ENCODE measurements around the gene SCGB1D2. TPM values are rescaled to one million over a fixed set of nuclear protein-coding genes. Genes with fewer than 3 reads are reported as not detected.
"Not testable (repeated sequence)": the region's sequence is repeated elsewhere in the genome, so short reads cannot be mapped to it uniquely, and the experiment has no call there.

SCGB1D2 gene, protein sequence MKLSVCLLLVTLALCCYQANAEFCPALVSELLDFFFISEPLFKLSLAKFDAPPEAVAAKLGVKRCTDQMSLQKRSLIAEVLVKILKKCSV
- polyA plus RNA-seq: not detected

DNA sequence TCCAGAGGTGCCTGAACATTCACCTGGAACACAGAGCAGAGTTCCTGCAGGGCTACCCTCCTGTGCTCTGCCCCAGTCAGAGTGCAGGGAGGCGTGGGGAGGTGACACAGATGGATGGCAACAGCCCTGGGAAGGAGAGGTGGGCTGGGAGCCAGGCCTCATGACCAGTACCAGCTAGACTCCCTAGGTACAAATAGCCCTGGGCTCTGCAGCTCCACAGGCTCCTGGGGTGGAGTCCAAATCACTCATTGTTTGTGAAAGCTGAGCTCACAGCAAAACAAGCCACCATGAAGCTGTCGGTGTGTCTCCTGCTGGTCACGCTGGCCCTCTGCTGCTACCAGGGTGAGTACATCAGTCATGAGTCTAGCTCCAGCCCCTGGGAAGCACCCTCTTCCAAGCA, at the start of gene SCGB1D2:
TSS of gene SCGB1D2 (plus strand) at position 219 of the 400 bp plus-strand sequence. CDS start at position 288, 69 bp downstream.
- Histone ChIP-seq H3K9me3 (ENCODE audit: control insufficient read depth in 2 of 2, insufficient read depth in 1 of 2, low read depth in 1 of 2, low read length in 1 of 2) (no peaks in the 10 kb centered on the region), H3K27ac (ENCODE audit: low read depth in 2 of 2, low read length in 1 of 2) (no peak within 1 kb of the TSS), H3K27me3 (ENCODE audit: control insufficient read depth in 1 of 2, insufficient read depth in 2 of 2, low read length in 2 of 2) (no peaks in the 10 kb centered on the region), H3K4me3 (ENCODE audit: low read depth in 1 of 2, low read length in 2 of 2) (no peak within 1 kb of the TSS), H3K4me1 (ENCODE audit: control insufficient read depth in 2 of 2, insufficient read depth in 2 of 2, low read length in 1 of 2) (peaks cover 0 to 6% of the 10 kb centered on the region in 2 donors), H3K36me3 (ENCODE audit: control insufficient read depth in 2 of 2, insufficient read depth in 2 of 2, low read length in 1 of 2) (no peaks in the 10 kb centered on the region)
- 6 to 17% methylated on average over 3 of the region's 3 CpGs for WGBS, 2 donors

DNA sequence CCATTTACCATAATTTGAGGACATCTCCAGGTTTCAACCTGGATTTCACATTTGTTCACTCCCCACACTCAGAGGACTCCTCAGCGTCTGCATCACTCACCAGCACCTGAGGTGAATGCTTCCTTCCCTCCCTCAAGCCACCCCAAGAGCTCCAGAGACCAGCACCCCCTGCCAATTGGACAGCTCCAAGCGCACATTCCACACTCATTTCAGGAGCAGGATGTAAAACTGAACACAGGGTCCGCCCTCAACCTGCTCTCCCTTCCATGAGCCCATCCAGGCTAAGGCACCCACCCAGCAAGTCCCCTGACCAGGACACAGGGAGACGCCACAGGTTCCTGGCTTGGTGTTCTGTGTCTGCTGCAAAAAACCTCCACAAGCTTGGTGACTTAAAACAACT, 48.1 kb upstream of the SCGB1D2 start:
- Histone ChIP-seq H3K4me3 (ENCODE audit: low read depth in 1 of 2, low read length in 2 of 2) (no peak overlapping the region), H3K27ac (ENCODE audit: low read depth in 2 of 2, low read length in 1 of 2) (no peak overlapping the region), H3K36me3 (ENCODE audit: control insufficient read depth in 2 of 2, insufficient read depth in 2 of 2, low read length in 1 of 2) (no peaks in the 10 kb centered on the region), H3K27me3 (ENCODE audit: control insufficient read depth in 1 of 2, insufficient read depth in 2 of 2, low read length in 2 of 2) (no peaks in the 10 kb centered on the region), H3K9me3 (ENCODE audit: control insufficient read depth in 2 of 2, insufficient read depth in 1 of 2, low read depth in 1 of 2, low read length in 1 of 2) (peaks cover 0 to 3% of the 10 kb centered on the region in 2 donors), H3K4me1 (ENCODE audit: control insufficient read depth in 2 of 2, insufficient read depth in 2 of 2, low read length in 1 of 2) (no peaks in the 10 kb centered on the region)
- 66 to 69% methylated on average over 4 of the region's 4 CpGs for WGBS, 2 donors

DNA sequence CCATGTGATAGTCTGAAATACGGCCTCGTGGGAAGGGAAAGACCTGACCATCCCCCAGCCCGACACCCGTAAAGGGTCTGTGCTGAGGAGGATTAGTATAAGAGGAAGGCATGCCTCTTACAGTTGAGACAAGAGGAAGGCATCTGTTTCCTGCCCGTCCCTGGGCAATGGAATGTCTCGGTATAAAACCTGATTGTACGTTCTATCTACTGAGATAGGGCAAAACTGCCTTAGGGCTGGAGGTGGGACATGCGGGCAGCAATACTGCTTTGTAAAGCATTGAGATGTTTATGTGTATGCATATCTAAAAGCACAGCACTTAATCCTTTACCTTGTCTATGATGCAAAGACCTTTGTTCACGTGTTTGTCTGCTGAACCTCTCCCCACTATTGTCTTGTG, 47.0 kb upstream of the SCGB1D2 start:
- not testable (repeated sequence) for H3K4me3 ChIP-seq (ENCODE audit: low read depth in 1 of 2, low read length in 2 of 2); H3K36me3 ChIP-seq (ENCODE audit: control insufficient read depth in 2 of 2, insufficient read depth in 2 of 2, low read length in 1 of 2); H3K4me1 ChIP-seq (ENCODE audit: control insufficient read depth in 2 of 2, insufficient read depth in 2 of 2, low read length in 1 of 2); H3K9me3 ChIP-seq (ENCODE audit: control insufficient read depth in 2 of 2, insufficient read depth in 1 of 2, low read depth in 1 of 2, low read length in 1 of 2); H3K27me3 ChIP-seq (ENCODE audit: control insufficient read depth in 1 of 2, insufficient read depth in 2 of 2, low read length in 2 of 2); H3K27ac ChIP-seq (ENCODE audit: low read depth in 2 of 2, low read length in 1 of 2)
- WGBS, 2 donors: 5 to 12% methylated on average over 4 to 5 of the region's 9 CpGs

DNA sequence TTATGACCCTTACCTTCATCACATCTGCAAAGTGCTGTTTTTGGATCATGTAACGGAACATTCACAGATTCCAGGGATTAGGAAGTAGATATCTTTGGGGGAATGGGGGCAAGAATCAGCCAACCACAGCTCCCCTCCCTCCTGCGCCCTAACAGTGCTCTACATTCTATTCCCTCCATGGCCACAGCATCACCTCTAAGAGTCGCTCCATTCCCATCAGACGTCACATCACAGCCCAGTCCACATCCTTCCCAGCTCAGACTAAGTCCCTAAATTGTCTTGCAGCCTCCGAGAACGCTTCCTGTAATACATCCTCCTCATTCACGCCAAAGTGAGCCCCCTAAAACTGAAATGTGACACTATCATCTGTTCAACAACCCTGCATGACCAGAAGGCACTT, 46.1 kb upstream of the SCGB1D2 start:
- H3K27ac ChIP-seq (ENCODE audit: low read depth in 2 of 2, low read length in 1 of 2): no peak overlapping the region
- 74 to 77% methylated on average over 7 of the region's 7 CpGs for WGBS, 2 donors
- no peaks in the 10 kb centered on the region for H3K27me3 ChIP-seq (ENCODE audit: control insufficient read depth in 1 of 2, insufficient read depth in 2 of 2, low read length in 2 of 2)
- no peak overlapping the region for H3K4me3 ChIP-seq (ENCODE audit: low read depth in 1 of 2, low read length in 2 of 2)
- H3K9me3 ChIP-seq (ENCODE audit: control insufficient read depth in 2 of 2, insufficient read depth in 1 of 2, low read depth in 1 of 2, low read length in 1 of 2): peaks cover 0 to 3% of the 10 kb centered on the region in 2 donors
- no peaks in the 10 kb centered on the region for H3K36me3 ChIP-seq (ENCODE audit: control insufficient read depth in 2 of 2, insufficient read depth in 2 of 2, low read length in 1 of 2)
- no peaks in the 10 kb centered on the region for H3K4me1 ChIP-seq (ENCODE audit: control insufficient read depth in 2 of 2, insufficient read depth in 2 of 2, low read length in 1 of 2)

DNA sequence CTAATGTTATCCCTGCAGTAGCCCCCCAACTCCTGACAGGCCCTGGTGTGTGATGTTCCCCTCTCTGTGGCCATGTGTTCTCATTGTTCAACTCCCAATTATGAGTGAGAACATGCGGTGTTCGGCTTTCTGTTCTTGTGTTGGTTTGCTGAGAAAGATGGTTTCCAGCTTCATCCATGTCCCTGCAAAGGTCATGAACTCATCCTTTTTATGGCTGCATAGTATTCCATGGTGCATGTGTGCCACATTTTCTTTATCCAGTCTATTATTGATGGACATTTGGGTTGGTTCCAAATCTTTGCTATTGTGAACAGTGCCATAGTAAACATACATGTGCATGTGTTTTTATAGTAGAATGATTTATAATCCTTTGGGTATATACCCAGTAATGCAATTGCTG, 44.6 kb upstream of the SCGB1D2 start:
- H3K27ac ChIP-seq (ENCODE audit: low read depth in 2 of 2, low read length in 1 of 2); H3K4me3 ChIP-seq (ENCODE audit: low read depth in 1 of 2, low read length in 2 of 2): not testable (repeated sequence)
- WGBS, 2 donors: 86 to 96% methylated on average over 2 of the region's 2 CpGs

DNA sequence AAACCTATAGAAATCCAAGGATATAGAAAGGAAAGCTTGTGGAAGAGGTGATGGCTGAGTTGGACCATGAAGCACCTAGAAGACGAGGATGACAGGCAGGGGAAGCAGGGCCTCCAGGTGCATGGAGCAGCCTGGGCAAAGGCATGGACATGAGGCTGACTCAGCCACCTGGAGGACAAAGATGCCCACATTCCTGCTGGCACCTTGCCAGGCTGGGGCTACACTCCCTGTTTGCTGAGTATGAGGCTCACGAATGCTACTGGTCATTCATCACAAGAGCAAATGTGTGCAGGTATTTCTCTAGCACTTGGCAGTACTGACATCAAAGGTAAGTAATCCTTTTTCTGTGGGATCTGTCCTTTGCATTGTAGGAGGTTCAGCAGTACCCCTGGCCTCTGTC, 40.7 kb upstream of the SCGB1D2 start:
- H3K36me3 ChIP-seq (ENCODE audit: control insufficient read depth in 2 of 2, insufficient read depth in 2 of 2, low read length in 1 of 2): no peaks in the 10 kb centered on the region
- no peaks in the 10 kb centered on the region for H3K27me3 ChIP-seq (ENCODE audit: control insufficient read depth in 1 of 2, insufficient read depth in 2 of 2, low read length in 2 of 2)
- no peaks in the 10 kb centered on the region for H3K4me1 ChIP-seq (ENCODE audit: control insufficient read depth in 2 of 2, insufficient read depth in 2 of 2, low read length in 1 of 2)
- WGBS, 2 donors: 43 to 63% methylated on average over 2 of the region's 2 CpGs
- no peaks in the 10 kb centered on the region for H3K9me3 ChIP-seq (ENCODE audit: control insufficient read depth in 2 of 2, insufficient read depth in 1 of 2, low read depth in 1 of 2, low read length in 1 of 2)
- no peak overlapping the region for H3K27ac ChIP-seq (ENCODE audit: low read depth in 2 of 2, low read length in 1 of 2)
- no peak overlapping the region for H3K4me3 ChIP-seq (ENCODE audit: low read depth in 1 of 2, low read length in 2 of 2)

More for the DNA sequence above, 44.6 kb upstream of the SCGB1D2 start:
- H3K27me3 ChIP-seq (ENCODE audit: control insufficient read depth in 1 of 2, insufficient read depth in 2 of 2, low read length in 2 of 2); H3K4me1 ChIP-seq (ENCODE audit: control insufficient read depth in 2 of 2, insufficient read depth in 2 of 2, low read length in 1 of 2); H3K36me3 ChIP-seq (ENCODE audit: control insufficient read depth in 2 of 2, insufficient read depth in 2 of 2, low read length in 1 of 2); H3K9me3 ChIP-seq (ENCODE audit: control insufficient read depth in 2 of 2, insufficient read depth in 1 of 2, low read depth in 1 of 2, low read length in 1 of 2): not testable (repeated sequence)

DNA sequence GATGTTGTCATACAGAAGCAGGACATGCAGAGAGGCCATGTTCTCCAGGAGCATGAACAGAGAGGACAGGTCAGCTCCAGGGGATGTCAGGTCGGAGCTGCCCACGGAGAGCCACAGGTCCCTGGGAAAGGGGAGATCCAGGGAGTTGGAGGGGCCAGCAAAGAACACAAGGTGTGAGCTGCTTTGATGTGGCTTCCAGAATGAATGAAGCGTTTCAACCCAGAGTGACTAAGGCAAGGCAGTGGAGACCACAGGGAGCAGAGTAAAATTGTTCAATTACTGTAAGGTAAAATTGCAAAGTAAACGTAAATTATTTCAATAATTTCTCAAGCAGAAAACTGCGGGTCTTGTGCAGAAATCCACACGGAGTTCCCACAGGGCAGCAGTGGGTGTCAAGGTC, 39.1 kb upstream of the SCGB1D2 start:
- H3K27ac ChIP-seq (ENCODE audit: low read depth in 2 of 2, low read length in 1 of 2): no peak overlapping the region
- no peak overlapping the region for H3K4me3 ChIP-seq (ENCODE audit: low read depth in 1 of 2, low read length in 2 of 2)
- H3K4me1 ChIP-seq (ENCODE audit: control insufficient read depth in 2 of 2, insufficient read depth in 2 of 2, low read length in 1 of 2): no peaks in the 10 kb centered on the region
- WGBS, 2 donors: 64 to 74% methylated on average over 6 of the region's 6 CpGs
- H3K9me3 ChIP-seq (ENCODE audit: control insufficient read depth in 2 of 2, insufficient read depth in 1 of 2, low read depth in 1 of 2, low read length in 1 of 2): no peaks in the 10 kb centered on the region
- no peaks in the 10 kb centered on the region for H3K27me3 ChIP-seq (ENCODE audit: control insufficient read depth in 1 of 2, insufficient read depth in 2 of 2, low read length in 2 of 2)
- no peaks in the 10 kb centered on the region for H3K36me3 ChIP-seq (ENCODE audit: control insufficient read depth in 2 of 2, insufficient read depth in 2 of 2, low read length in 1 of 2)

DNA sequence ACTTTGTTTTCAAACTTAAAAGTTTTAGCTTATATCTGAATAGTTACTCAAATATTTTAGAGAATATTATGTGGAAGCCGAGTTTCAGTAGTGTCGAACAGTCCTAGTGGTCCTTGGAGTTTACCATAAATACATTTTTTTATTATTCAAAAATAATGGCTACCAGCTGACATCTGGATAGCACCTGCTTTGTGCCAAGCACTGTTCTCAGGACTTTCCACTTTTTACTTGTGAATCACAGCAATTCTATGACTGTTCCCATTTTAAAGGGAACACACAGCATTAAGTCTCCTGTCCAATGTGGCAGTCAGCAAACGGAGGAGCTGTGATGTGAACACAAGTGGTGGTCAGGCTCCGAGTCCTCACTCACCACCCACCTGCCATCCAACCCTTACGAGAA, 37.6 kb upstream of the SCGB1D2 start:
- Histone ChIP-seq H3K36me3 (ENCODE audit: control insufficient read depth in 2 of 2, insufficient read depth in 2 of 2, low read length in 1 of 2) (no peaks in the 10 kb centered on the region), H3K27me3 (ENCODE audit: control insufficient read depth in 1 of 2, insufficient read depth in 2 of 2, low read length in 2 of 2) (no peaks in the 10 kb centered on the region), H3K27ac (ENCODE audit: low read depth in 2 of 2, low read length in 1 of 2) (no peak overlapping the region), H3K4me3 (ENCODE audit: low read depth in 1 of 2, low read length in 2 of 2) (no peak overlapping the region), H3K4me1 (ENCODE audit: control insufficient read depth in 2 of 2, insufficient read depth in 2 of 2, low read length in 1 of 2) (peaks cover 0 to 4% of the 10 kb centered on the region in 2 donors), H3K9me3 (ENCODE audit: control insufficient read depth in 2 of 2, insufficient read depth in 1 of 2, low read depth in 1 of 2, low read length in 1 of 2) (no peaks in the 10 kb centered on the region)
- 86 to 87% methylated on average over 5 of the region's 5 CpGs for WGBS, 2 donors

DNA sequence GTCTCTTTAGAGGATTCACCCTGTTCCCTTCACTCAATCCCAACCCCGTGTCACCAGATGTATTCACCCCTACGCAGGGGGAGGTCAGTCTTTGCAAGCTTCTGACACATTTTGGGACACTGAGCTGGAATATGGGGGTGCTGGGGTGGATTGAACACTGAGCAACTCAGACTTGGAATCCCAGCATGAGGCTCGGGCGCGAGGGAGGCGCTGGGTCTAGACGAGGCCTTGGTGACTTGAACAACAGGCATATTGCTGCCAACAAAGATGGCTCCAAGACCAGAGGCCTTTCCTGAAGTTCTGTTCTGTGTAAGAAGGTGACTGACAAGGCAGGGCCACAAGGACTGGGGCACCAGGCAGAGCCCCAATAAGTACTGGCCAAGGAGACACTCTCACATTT, 36.6 kb upstream of the SCGB1D2 start:
- WGBS, 2 donors: 87 to 91% methylated on average over 7 of the region's 7 CpGs
- Histone ChIP-seq H3K9me3 (ENCODE audit: control insufficient read depth in 2 of 2, insufficient read depth in 1 of 2, low read depth in 1 of 2, low read length in 1 of 2) (no peaks in the 10 kb centered on the region), H3K4me3 (ENCODE audit: low read depth in 1 of 2, low read length in 2 of 2) (no peak overlapping the region), H3K4me1 (ENCODE audit: control insufficient read depth in 2 of 2, insufficient read depth in 2 of 2, low read length in 1 of 2) (peaks cover 0 to 4% of the 10 kb centered on the region in 2 donors), H3K27me3 (ENCODE audit: control insufficient read depth in 1 of 2, insufficient read depth in 2 of 2, low read length in 2 of 2) (peaks cover 0 to 3% of the 10 kb centered on the region in 2 donors), H3K27ac (ENCODE audit: low read depth in 2 of 2, low read length in 1 of 2) (no peak overlapping the region), H3K36me3 (ENCODE audit: control insufficient read depth in 2 of 2, insufficient read depth in 2 of 2, low read length in 1 of 2) (no peaks in the 10 kb centered on the region)

DNA sequence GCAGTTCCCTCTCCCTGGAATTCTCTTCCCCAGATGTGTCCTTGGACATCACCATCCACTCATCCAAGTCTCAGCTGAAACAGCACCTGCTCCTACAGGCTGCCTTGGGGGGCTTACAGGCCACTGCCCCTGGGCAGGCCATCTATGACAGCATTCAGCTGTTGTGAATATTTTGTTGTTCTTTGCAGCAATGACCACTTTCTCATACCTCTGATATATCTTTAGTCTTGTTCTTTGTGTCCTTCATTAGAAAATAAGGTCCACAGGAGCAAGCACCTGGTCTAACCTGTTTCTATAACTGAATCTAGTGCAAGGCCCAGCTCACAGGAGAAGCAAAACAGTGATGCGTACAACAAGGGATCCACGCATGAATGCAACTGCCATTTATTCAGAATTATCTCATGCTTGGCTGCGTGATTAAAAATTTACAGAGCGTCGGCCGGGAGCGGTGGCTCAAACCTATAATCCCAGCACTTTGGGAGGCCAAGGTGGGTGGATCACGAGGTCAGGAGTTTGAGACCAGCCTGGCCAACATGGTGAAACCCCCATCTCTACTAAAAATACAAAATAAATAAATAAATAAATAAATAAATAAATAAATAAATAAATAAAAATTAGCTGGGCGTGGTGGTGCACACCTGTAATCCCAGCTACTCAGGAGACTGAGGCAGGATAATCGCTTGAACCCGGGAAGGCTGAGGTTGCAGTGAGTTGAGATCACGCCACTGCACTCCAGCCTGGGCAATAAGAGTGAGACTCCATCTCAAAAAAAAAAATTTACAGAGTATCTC, 35.6 kb upstream of the SCGB1D2 start:
- H3K27me3 ChIP-seq (ENCODE audit: control insufficient read depth in 1 of 2, insufficient read depth in 2 of 2, low read length in 2 of 2); H3K9me3 ChIP-seq (ENCODE audit: control insufficient read depth in 2 of 2, insufficient read depth in 1 of 2, low read depth in 1 of 2, low read length in 1 of 2); H3K4me3 ChIP-seq (ENCODE audit: low read depth in 1 of 2, low read length in 2 of 2); H3K4me1 ChIP-seq (ENCODE audit: control insufficient read depth in 2 of 2, insufficient read depth in 2 of 2, low read length in 1 of 2); H3K36me3 ChIP-seq (ENCODE audit: control insufficient read depth in 2 of 2, insufficient read depth in 2 of 2, low read length in 1 of 2); H3K27ac ChIP-seq (ENCODE audit: low read depth in 2 of 2, low read length in 1 of 2): not testable (repeated sequence)
- WGBS, 2 donors: 80 to 81% methylated on average over 12 of the region's 12 CpGs
